Activated effector memory CD4-positive, alpha-beta T cell treated with anti-CD3 and anti-CD28 coated beads, Interleukin-2, amount 50 U/mL, for 16 hours (primary cell): ENCODE measurements around the gene ICAM5.

Experiments used
- DNase-seq: peaks from one replicate; pipeline ENCODE4 v3.0.0-alpha.2; 2020

ICAM5 gene

DNA sequence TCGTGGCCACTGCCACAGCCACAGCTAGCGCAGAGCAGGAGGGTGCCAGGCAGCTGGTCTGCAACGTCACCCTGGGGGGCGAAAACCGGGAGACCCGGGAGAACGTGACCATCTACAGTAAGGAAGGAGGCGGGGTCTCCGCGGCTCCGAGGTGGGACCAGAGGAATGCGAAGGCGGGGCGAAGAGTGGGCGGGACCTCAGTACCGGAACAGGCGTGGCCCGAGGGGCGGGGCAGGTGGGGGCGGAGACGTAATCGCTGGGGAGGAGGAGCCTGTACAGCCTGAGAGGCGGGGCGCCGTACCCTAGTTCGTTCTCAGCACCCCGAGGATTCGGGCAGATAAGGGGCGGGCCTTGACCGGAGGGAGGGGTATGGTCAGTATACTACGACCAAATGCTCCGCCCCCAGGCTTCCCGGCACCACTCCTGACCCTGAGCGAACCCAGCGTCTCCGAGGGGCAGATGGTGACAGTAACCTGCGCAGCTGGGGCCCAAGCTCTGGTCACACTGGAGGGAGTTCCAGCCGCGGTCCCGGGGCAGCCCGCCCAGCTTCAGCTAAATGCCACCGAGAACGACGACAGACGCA is 2.5 kb downstream of the ICAM5 start:
- DNase-seq, result peak; percentile 88

DNA sequence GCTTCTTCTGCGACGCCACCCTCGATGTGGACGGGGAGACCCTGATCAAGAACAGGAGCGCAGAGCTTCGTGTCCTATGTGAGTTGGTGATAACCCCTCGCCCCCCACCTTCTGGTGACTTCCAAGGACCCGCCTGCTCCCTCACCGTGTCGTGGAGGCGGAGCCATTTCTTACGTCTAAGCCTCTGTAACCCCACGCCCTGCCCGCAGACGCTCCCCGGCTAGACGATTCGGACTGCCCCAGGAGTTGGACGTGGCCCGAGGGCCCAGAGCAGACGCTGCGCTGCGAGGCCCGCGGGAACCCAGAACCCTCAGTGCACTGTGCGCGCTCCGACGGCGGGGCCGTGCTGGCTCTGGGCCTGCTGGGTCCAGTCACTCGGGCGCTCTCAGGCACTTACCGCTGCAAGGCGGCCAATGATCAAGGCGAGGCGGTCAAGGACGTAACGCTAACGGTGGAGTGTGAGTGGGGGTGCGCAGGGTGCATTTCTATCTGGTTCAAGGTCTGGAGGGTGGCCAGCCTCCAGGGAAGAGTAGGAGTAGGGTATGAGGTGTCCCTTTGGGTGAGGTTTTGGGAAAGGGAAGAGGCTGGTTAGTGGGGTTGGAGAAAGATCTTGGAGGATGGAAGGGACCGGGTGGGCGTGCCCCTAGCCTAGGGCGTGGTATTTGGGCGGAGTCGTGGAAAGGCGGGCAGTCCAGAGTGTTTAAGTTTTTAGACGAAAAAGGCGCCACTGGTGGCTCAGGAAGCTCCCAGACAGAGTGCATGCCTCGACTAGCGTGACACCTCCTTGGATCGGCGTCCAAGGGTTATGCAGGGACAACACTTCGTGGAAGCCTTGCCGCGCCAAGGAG is 3.3 kb downstream of the ICAM5 start:
- DNase-seq, result no peak

DNA sequence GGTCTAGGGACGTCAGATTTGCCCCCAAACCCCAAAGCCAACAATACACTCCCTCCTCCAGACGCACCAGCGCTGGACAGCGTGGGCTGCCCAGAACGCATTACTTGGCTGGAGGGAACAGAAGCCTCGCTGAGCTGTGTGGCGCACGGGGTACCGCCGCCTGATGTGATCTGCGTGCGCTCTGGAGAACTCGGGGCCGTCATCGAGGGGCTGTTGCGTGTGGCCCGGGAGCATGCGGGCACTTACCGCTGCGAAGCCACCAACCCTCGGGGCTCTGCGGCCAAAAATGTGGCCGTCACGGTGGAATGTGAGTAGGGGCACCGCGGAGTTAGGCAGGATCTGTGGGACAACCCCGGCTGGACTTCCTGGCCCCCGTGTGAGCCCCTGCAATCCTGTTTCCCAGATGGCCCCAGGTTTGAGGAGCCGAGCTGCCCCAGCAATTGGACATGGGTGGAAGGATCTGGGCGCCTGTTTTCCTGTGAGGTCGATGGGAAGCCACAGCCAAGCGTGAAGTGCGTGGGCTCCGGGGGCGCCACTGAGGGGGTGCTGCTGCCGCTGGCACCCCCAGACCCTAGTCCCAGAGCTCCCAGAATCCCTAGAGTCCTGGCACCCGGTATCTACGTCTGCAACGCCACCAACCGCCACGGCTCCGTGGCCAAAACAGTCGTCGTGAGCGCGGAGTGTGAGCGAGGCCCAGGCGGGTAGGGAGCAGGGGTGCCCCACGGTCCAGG is 4.0 kb downstream of the ICAM5 start:
- DNase-seq, result no peak

DNA sequence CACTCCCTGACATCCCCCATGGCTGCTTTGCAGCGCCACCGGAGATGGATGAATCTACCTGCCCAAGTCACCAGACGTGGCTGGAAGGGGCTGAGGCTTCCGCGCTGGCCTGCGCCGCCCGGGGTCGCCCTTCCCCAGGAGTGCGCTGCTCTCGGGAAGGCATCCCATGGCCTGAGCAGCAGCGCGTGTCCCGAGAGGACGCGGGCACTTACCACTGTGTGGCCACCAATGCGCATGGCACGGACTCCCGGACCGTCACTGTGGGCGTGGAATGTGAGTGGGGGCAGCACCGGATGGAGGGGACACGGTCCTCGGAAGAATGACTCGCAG is 4.6 kb downstream of the ICAM5 start:
- no peak for DNase-seq

DNA sequence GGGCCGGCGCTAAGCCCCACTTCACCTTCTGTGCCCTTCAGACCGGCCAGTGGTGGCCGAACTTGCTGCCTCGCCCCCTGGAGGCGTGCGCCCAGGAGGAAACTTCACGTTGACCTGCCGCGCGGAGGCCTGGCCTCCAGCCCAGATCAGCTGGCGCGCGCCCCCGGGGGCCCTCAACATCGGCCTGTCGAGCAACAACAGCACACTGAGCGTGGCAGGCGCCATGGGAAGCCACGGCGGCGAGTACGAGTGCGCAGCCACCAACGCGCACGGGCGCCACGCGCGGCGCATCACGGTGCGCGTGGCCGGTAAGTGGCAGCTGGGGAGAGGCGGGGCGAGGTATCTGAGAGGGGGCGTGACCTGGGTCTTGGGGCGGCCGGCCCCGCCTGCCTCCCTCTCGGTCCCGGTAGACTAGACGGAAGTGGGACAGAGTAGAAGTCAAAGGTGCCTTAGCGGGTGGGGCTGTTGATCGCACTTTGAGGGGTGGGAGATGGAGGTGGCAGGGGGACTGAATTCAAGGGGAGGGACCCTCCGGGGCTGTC is 5.6 kb downstream of the ICAM5 start:
- peak; percentile 89 for DNase-seq

DNA sequence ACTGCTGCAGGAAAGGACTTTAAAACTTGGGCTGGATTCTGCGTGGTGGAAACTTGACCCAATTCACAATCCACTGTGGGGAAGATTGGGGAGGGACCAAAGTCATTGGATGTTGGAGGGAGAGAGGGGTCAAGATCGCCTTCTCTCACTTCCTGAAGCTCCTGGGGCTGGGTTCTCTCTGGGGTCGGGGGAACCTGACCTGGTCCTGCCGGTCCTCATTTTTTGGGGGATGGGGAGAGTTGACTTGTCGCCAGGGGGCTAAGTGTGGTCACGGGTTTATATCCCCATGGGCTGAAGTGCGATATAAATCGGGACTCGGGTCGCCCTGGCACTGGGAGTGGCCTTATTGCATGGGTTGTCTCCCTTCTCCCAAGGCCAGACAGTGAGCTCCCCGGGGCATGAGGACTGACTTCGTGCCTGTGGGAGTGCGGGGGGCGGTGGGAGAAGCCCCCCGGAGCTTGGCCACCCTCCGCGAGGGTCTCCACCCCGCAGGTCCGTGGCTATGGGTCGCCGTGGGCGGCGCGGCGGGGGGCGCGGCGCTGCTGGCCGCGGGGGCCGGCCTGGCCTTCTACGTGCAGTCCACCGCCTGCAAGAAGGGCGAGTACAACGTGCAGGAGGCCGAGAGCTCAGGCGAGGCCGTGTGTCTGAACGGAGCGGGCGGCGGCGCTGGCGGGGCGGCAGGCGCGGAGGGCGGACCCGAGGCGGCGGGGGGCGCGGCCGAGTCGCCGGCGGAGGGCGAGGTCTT is 6.3 kb downstream of the ICAM5 start:
- DNase-seq, result no peak

DNA sequence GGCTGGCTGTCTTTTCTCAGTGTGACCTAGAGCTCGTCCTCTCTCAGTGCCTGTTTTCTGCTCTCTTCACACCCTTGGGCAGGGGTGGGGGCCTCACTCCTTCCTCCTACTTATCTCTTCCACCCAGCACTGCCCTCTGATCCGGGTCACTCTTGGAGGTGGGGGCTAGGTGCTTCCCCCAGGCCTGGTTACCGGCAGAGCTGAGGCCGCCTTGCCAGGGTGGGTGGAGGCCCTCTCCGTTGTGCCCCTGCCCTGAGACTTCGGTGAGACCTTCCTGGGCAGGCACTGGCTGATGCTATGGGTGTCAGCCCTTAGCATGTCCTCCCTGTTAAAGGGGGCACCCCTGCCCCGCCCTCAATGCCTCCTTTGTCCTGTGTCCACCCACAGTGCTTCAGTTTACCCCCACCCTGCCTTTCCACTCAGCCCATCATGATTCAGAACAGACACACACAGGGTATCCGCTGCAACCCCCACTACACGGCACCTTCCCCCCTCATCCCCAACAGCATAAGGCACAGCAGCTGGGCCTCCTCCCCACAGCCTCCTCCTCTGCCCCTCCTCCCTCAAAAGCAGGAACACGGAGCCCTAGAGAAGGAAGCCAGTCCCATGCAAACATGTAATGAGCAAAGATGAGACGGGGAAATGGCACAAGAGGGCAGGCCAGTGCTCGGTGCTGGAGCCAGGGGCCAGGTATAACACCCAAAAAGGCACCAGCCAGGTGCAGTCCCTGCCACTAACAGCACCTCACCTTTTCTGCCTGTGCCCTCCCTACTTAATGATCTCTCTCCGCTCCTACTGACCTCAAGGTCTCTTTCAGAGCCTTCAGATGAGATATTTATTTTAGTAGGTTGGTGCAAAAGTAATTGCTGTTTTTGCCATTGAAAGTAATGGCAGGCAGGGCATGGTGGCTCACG is 10.1 kb downstream of the ICAM5 start:
- no peak for DNase-seq

DNA sequence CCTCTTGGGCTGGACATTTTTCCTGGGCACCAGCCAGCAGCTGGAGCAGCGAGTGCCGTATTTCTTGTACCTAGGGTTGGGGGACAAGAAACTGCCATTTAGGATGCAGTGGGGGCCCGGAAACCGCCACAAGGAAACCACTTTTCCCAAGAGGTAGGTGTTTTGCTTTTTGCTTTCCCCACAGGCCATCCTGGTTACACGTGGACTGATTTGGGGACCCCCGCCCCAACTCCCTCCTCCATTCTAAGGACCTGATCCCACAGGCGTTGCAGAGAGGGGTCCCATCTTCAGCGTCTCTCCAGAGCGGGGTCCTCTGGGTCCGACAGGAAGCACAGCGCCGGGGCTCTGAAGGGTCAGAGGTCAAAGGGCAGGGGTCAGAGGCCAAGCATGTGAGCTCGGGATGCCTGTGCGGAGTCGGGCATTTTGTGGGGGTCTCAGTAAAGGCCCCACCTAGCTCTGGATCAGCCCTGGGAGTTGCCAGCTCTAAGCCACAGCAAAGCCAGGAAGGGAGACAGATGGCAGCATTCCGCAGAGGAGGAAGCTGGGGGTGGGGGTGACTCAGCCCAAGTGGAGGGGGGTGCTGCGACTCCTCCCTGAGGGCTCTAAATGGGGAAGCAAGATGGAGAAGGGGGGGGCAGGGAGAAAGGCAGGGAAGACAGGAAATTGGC is 15.5 kb downstream of the ICAM5 start:
- DNase-seq, result no peak

DNA sequence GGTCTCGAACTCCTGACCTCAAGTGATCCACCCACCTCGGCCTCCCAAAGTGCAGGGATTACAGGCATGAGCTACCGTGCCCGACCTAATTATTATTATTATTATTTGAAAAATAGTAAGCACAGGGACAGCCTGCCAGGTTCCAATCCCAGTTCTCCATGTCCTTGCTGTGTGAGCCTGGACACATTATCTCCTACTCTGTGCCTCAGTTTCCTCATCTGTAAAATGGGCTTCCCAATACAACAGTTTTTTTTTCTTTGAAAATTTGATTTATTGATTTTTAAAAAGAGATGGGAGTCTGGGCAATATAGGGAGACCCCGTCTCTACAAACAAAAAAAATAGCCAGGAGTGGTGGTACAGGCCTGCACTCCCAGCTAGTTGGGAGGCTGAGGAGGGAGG is 16.6 kb downstream of the ICAM5 start:
- no peak for DNase-seq

DNA sequence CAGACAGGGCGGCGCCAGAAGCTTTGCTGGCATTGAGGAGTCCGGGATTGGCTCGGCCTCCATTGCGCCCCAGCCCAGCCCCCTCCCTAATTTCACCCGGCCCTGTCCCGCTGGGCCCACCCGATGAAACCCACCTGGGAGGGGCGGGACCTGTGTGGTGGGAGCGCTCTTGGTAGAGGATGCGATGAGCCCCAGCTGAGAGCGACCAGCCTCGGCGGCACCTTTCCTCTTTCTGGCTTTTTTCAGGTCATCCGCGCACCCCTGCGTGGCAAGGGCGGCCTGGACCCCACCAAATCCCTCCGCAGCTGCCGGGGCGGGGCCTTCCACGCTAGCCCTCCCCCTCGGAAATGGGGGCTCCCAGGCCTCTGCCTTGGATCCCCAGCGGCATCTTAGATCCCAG is 19.7 kb downstream of the ICAM5 start, which contains the start of gene ZGLP1:
Gene ZGLP1 (minus strand): TSS at position 393 of the 400 bp plus-strand sequence.
- no peak for DNase-seq

DNA sequence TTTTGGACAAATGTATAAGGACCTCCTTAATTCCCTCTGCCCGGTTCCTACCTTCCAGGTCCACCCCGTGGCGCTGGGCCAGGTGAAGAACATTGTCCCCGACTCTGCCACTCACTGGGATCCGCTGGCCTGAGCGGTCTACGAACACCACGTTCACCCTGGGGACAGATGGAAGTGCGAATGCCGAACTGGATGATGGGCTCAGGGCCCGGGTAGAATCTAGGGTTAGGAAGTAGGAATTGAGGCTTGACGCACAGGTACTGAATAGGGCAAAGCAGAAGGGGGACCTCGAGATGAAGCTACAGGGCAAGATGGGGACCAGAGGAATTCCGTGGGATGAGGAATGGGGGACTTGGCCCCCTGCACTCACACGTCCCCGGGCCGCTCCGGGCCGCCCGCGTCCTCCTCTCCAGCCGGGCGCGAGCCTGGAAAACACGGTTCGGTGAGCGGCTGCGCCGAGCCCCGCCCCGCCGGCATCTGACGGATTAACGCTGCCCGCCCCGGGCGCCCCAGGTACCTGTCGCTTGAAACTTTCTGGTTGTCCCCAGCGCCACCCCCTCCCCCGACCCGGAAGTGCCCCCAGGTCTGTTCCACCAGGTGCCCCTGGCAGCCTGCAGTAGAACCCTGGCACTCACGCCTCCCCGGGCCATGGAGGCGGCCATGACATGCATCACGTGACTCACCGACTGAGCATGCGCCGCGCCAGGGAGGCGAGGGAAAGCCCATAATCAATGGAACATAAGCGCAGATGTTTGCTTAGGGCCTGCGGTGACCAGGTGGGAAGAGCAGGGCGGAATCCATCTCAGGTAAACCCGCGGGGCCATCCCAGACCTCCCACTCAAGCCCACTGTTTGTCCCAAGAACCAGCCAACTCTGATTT is 25.8 kb downstream of the ICAM5 start, which contains the start of gene FDX2:
Gene FDX2 (minus strand): TSS at position 681 of the 880 bp plus-strand sequence. CDS start 19 bp downstream, at position 662.
- peak; percentile 97 for DNase-seq

DNA sequence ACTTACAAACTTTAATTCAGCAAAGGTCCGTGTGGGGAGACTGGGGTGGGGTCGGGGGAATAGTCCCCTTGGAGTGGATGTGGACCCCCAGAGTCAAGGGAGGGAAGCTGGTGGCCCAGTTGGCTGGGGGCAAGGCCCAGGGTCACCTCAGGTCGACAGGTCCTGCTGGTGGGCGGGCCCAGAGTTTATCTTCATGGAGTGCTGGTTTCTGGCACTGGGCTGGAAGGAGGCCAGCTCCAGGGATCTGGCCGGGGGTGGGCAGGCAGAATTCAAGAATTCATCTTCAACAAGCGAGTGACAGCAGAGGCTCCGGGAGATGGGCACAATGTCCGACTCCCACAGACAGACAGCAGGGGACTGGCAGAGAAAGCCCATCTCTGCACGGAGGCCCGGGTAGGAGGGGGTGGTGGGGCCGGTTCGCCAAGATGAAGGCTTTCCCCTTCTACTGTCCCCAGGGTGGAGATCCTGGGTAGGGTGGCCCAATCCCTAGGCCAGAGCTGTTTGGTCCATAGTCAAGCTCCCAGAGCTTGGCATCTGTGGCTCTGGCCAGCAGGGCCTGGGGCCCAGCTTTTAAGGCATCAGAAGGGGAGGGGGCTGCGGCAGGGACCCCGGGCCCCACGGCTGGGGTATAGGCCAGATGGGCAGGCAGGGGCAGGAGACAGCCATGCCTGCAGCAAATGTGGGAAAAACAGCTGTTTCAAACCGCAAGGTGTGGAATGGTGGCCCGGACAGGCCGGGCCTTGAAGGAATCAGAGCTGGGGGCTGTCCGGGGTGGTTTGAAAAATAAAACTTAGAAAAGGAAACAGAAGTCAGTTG is 26.7 kb downstream of the ICAM5 start:
- no peak for DNase-seq

DNA sequence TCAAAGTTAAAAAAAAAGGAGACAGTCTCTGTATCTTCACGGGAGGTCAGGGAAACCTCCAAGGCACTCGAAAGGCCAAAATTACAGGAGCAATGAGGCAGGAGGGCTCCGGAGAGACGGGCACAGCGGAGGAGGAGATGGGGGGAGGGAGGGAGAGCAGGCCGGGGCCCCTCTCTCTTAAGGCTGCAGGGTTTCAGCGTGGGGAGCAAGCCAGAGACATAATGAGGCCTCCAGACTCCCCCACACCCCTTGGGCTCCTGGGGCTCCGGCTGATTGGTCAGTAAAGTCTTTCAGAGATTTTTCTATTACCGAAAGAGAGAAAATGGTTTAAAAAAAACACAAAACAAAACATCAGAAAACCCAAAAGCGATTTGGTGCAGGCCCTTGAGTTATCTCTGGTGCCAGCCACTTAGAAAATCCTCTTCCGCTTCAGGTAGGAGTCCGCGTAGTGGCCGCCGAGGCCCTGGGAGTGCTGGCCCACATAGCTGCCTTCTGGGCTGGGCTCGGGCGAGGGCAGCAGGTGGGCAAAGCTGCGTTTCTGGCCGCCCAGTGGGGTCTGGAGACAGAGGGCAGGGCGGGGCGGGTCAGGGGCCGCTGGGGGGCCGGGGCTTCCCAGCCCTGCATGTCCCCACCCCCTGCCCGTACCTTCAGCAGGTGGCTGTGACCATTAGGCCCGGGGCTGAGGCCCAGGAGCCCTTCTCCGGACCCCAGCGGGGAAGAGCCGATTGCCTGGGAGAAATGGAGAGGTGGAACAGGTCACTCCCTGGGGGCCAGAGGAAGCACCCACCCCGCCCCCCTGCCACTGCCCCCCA is 27.5 kb downstream of the ICAM5 start:
- DNase-seq, result no peak

DNA sequence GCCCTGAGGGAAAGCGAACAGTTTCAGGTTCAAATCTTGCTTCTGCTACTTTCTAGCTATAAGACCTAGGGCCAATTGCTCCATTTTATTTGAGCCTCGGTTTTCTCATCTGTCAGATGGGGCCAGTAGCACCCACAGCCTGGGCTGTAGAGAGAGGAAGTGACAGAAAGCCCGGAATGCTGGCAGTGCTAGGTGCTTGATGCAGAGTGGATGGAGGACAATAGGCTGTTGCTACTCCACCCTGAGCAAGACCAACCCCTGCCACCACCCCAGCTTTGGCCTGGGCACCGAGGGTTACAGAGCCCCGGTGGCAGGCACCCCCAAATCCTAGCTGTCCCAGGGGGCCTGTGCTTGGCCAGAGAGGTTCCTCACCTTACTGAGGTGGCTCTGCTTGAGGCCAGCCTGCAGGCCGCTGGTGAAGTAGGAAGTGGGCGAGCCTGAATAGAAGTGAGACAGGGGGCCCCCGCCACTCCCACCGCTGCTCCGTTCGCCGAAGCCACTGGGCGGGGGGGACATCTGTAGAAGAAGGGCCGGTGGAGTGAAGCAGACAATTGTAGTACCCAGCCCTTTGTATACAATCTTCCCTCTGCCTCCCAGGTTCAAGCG is 28.2 kb downstream of the ICAM5 start:
- DNase-seq, result no peak

DNA sequence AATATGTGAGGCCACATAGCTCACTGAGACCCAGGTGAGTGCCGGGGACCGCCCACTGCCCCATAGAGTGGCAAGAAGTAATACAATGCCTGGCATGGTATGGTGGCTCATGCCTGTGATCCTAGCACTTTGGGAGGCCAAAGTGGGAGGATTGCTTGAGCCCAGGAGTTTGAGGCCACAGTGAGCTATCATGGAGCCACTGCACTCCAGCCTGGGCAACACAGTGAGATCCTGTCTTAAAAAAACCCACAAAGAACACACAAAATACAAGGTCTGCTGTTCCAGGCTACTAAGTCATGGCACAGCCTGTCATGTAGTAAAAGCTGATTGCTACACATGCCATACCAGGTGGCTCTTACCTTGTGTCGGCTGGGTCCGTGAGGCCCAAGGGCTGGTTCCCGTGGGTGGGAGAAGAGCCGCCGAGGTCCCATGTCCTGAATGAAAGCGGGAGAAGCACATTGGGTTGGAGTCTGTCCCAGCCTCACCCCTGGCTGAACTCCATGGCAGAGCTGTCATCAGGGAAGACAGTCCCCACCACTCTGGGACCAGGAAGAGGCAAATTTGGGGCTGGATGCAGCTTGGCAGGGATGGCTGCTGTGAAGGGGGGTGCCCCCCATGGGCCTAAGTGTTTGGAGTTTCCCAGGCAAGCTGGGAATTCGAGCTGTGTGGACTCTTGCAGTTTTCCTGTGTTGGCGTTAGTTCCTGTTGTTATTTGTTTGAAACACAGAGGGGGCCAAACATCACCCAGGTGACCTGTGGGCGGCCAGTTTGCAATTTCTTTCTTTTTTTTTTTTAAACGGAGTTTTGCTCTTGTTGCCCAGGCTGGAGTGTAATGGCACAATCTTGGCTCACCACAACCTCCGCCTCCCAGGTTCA is 29.3 kb downstream of the ICAM5 start:
- DNase-seq, result no peak

DNA sequence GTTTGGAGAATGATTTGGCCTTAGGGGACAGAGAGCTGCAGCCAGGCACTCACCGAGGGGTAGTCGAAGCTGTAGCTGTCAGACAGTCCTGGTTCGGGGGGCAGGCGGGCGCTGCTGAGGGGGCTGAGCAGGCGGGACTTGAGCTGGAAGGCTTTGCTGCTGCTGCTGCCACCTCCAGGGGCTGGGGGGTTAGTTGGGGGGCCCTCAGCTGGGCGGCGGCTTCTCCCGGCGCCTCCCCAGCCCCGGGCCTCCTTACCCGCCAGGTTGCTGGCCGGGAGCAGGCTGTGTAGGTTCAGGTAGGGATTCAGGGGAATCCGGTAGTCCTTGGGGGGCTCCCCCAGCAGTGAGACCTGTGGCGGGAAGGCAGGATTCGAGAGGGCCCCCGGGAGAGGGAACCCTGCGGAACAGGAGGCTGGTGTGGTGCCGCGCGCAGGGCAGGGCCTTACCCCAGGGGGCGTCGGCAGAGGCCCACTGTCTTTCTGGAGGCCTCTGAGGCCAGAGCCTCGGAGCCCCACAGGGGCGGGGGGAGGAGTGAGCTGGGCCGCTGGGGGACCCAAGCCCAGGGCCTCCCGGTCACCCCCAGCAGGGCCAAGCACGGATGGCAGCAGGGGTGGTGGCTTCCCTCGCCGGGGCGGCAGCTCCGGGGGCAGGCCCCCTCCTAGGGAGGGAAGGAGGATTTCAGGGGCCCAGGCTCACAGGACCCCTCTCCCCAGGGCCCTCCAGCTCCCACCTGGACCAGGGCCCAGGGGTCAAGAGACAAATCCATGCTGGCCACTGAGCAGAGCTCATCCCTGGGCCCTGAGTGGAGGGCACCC is 31.1 kb downstream of the ICAM5 start:
- no peak for DNase-seq
